ENCODE data around the gene SLC22A15.
A peak's percentile ranks its signal among the peaks of the same experiment; 100 is the strongest.
"Not testable (repeated sequence)": the region's sequence is repeated elsewhere in the genome, so short reads cannot be mapped to it uniquely, and the experiment has no call there.

Gene SLC22A15

DNA sequence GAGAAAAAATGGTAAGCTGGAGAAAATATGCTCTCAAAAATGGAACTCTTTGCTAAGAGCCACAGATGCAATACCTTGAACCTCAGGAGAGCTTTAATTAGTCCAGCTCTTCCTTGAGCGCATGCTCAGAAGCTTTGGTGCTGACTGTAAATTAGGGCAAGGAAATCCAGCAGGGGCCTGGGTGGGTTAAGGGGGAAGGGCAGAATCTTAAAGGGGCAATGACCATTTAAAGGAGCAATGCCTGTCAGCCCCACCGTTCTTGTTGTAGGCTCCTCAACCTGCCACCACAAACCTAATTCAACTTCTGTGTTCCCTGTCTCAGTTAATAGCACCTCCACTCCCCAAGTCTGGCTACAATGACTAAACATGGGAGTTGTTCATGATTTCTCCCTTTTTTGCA lies 6.8 kb upstream of the SLC22A15 start:
- DNase-seq (ENCODE audit: extremely low read depth, low read depth): no peak
- TF ChIP-seq, protein P1, sequence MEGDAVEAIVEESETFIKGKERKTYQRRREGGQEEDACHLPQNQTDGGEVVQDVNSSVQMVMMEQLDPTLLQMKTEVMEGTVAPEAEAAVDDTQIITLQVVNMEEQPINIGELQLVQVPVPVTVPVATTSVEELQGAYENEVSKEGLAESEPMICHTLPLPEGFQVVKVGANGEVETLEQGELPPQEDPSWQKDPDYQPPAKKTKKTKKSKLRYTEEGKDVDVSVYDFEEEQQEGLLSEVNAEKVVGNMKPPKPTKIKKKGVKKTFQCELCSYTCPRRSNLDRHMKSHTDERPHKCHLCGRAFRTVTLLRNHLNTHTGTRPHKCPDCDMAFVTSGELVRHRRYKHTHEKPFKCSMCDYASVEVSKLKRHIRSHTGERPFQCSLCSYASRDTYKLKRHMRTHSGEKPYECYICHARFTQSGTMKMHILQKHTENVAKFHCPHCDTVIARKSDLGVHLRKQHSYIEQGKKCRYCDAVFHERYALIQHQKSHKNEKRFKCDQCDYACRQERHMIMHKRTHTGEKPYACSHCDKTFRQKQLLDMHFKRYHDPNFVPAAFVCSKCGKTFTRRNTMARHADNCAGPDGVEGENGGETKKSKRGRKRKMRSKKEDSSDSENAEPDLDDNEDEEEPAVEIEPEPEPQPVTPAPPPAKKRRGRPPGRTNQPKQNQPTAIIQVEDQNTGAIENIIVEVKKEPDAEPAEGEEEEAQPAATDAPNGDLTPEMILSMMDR (IDR thresholded peaks at IDR 0.05; ENCODE audit: low read depth, low read length, missing control alignments): no peak
- no peak overlapping the region for H3K4me3 ChIP-seq (replicated peaks; ENCODE audit: low read depth, low read length)

DNA sequence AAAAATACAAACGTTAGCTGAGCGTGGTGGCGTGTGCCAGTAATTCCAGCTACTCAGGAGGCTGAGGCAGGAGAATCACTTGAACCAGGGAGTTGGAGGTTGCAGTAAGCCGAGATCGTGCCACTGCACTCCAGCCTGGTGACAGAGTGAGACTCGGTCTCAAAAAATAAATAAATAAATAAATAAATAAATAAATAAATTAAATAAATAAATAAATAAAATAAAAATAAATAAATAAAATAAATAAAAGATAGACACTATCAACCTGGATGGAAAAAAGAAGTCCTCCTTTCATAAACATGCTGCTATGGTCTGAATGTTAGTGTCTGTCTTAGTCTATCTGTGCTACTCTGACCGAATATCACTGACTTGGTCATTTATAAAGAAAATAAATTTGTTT lies 4.5 kb upstream of the SLC22A15 start:
- not testable (repeated sequence) for DNase-seq (ENCODE audit: extremely low read depth, low read depth); H3K4me3 ChIP-seq (replicated peaks; ENCODE audit: low read depth, low read length)

DNA sequence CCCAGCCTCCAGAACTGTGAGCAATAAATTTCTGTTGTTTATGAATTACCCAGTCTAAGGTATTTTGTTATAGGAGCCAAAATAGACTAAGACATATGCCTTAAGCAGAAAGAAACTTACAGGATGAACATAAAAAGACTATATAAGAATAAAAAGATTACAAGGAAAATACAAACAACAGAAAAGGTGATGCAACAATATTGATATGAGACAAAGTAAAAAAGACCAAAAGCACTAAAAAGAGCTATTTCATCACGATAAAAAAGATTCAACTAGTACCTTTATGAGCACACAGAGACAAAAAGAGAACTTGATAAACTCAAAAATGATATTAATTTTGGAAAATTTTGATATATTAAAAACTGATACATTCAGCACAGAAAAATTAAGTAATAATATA lies 3.2 kb upstream of the SLC22A15 start:
- H3K4me3 ChIP-seq (replicated peaks; ENCODE audit: low read depth, low read length): no peak overlapping the region
- TF ChIP-seq, protein P1 (IDR thresholded peaks at IDR 0.05; ENCODE audit: low read depth, low read length, missing control alignments): no peak
- DNase-seq (ENCODE audit: extremely low read depth, low read depth): no peak

DNA sequence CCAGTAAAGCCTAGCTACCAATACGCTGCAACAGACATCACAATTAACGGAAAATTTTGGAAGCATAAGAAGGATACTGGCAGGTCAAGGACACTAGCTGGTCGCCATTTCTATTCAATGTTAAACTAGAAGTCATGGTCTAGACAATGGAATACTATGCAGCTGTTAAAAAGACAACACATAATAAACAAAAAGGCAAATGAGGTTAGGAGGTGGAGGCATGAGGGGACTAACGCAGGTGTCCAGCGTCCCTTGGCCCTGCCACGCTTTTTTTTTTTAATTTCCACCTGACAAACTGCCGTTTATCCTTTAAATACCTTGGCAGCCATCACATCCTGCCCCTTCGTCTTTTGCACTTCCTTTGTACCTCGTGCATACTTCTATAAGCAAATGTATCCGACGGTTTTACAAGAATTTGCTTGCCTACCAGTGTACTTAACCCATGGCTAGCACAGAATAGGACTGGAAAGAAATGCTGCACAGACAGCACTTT lies 698 bp upstream of the SLC22A15 start:
- TF ChIP-seq, protein P1 (IDR thresholded peaks at IDR 0.05; ENCODE audit: low read depth, low read length, missing control alignments): no peak
- peak overlapping the region; percentile 38 for H3K4me3 ChIP-seq (replicated peaks; ENCODE audit: low read depth, low read length)
- DNase-seq (ENCODE audit: extremely low read depth, low read depth): no peak

DNA sequence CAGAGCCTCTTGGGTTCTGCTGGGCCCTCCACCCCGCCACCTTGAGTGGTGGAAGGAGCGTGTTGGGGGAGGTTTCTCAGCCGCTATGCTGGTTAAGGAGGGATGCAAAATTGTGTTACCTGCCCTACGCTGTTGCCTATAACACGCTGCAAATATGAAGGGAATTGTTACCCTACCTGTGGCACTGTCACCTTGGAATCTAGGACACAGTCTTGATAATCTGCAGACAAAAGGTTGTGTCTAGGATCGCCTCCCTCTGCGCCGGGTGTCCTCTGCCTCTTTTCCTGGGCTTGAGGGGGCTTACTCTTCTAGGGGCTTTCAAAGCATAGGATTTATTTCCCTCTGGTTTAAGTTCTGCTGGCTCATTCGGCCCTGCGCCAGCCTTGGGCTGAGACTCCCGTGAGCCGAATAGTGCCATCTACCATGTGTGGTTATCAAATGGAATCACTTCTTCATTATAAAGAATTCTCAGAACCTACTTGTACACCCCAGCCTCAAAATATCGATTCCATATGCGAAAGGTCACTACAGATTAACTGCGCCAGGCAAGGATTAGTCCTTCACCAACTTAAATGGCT lies 697 bp downstream of the SLC22A15 start:
- H3K4me3 ChIP-seq (replicated peaks; ENCODE audit: low read depth, low read length): peak overlapping the region; percentile 38
- TF ChIP-seq, protein P1 (IDR thresholded peaks at IDR 0.05; ENCODE audit: low read depth, low read length, missing control alignments): no peak
- DNase-seq (ENCODE audit: extremely low read depth, low read depth): no peak

DNA sequence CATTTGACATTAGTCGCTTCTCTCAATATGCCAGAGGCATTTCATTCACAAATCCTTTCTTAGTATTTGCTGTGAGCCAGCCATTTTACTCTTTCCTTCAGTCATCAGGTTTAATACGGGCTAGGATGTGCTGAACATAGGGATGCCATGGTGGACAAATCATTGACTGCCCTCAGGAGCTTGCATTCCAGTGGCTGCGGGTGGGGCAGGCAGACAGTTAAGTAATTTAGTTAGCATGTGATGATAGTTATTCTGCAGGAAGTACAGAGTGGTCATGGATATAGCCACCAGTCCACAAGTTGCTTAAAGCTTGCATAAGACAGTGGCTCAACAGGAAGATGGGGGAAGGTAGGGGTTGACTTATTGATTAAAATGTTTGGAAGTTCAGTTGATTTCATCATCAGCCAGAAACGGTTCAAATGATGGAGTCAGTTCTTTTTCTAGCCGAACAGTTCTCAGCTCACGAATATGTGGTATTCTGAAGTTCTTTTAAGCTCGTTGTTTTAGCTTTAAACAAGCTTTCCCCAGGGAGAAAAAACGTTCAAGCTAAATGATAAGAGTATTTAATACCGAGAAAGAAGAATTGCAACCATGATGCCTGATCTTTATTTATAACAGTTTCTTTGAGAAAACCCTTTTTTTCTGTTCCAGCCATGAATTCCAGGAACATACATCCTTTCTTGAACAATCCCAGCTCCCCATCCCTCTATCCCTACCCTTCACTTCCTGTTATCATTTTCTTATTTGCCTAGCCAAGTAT lies 1.4 kb downstream of the SLC22A15 start:
- TF ChIP-seq, protein P1 (IDR thresholded peaks at IDR 0.05; ENCODE audit: low read depth, low read length, missing control alignments): no peak
- no peak overlapping the region for H3K4me3 ChIP-seq (replicated peaks; ENCODE audit: low read depth, low read length)
- DNase-seq (ENCODE audit: extremely low read depth, low read depth): no peak

DNA sequence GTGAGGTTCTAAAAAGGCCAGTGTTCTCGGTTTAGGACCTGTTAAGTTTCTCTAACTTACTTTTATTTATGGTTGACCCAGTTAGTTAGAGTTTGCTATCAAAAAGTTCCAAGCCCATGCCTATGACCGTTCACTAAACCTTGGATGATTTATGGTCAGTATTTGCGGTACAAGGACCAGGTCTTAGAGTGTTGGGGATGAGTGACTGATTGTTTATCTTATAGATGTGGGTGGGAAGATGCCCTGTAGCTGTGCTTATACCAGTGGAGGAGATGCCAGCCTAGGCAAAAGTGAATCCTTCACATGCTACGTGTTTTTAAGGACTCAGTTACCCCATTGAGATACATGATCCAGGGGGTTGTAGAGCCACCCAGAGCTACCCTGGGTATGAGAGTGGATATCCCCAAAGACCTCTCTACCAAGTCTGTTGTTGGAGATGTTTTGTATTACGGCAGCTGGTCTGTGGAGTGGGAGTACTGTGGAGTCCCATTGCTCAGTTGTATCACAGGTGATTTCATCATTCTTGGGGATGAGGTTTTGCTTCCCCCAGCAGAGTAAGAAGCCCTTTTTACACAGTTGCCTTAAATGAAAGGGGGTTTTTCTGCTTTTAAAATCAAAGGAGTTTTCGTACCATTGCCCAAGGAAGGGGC lies 2.1 kb downstream of the SLC22A15 start:
- TF ChIP-seq, protein P1 (IDR thresholded peaks at IDR 0.05; ENCODE audit: low read depth, low read length, missing control alignments): no peak
- DNase-seq (ENCODE audit: extremely low read depth, low read depth): no peak
- no peak overlapping the region for H3K4me3 ChIP-seq (replicated peaks; ENCODE audit: low read depth, low read length)
